Sigmoid colon (tissue), 7 donors: Measurements from ENCODE around the gene ZNF280C. TPM values are rescaled to one million over a fixed set of nuclear protein-coding genes. Genes with fewer than 3 reads are reported as not detected.

ENCODE experiments used
- DNase-seq: peaks from one replicate; pipeline ENCODE4 v3.0.0-alpha.2; 2019
- H3K27ac ChIP-seq, 4 donors: fragments of 200-600 bp; sonication (generic); one replicate each; pipeline ENCODE4 v1.5.1; 2016 to 2019; ENCODE audit warnings: mild to moderate bottlenecking in 1 of 4
- H3K27me3 ChIP-seq, 3 donors: fragments of 200-600 bp; sonication (generic); one replicate each; pipeline ENCODE4 v1.5.1; 2019; ENCODE audit warnings: mild to moderate bottlenecking in 1 of 3
- H3K36me3 ChIP-seq, 4 donors: fragments of 200-600 bp; sonication (generic); one replicate each; pipeline ENCODE4 v1.5.1; 2016 to 2019
- H3K4me1 ChIP-seq, 4 donors: fragments of 200-600 bp; sonication (generic); one replicate each; pipeline ENCODE4 v1.5.1; 2017 to 2019
- H3K4me3 ChIP-seq, 4 donors: fragments of 200-600 bp; sonication (generic); one replicate each; pipeline ENCODE4 v1.5.1; 2017 to 2019; ENCODE audit warnings: mild to moderate bottlenecking in 2 of 4, moderate library complexity in 1 of 4
- H3K9me3 ChIP-seq, 4 donors: fragments of 200-600 bp in 3 of 4; sonication (generic) in 3 of 4; one replicate each; pipeline versions ENCODE4 v1.5.1 to v1.6.1; 2013 to 2019
- CTCF ChIP-seq, 4 experiments: fragments of 450-650 bp in 3 of 4; fragments of 200-600 bp in 1 of 4; IDR thresholded peaks; one replicate each; pipeline ENCODE4 v1.5.1; 2016 to 2019; ENCODE audit warnings: antibody characterized with exemption in 4 of 4, mild to moderate bottlenecking in 3 of 4, moderate library complexity in 2 of 4
- EP300 ChIP-seq, 4 donors: sonication (generic); formaldehyde crosslinking; IDR thresholded peaks; one replicate each; pipeline ENCODE4 v1.6.1; 2017; ENCODE audit warnings: antibody characterized with exemption in 4 of 4
- POLR2A ChIP-seq, 2 donors: fragments of 450-650 bp; IDR thresholded peaks; one replicate each; pipeline ENCODE4 v1.6.1; 2016; ENCODE audit warnings: antibody characterized with exemption in 2 of 2, mild to moderate bottlenecking in 2 of 2, moderate library complexity in 2 of 2
- POLR2AphosphoS5 ChIP-seq, 4 donors: sonication (generic); formaldehyde crosslinking; IDR thresholded peaks; one replicate each; pipeline ENCODE4 v1.6.1; 2017; ENCODE audit warnings: antibody characterized with exemption in 4 of 4
- WGBS, 2 donors: extraction: QIAGEN DNeasy Blood & Tissue Kit; methylation state at CpG; one replicate each; pipeline ENCODE4 v1.1.7; 2013; 5-methylcytosine and 5-hydroxymethylcytosine counted together
- intact Hi-C: fragments of 100-400 bp; cut with DNase I; formaldehyde crosslinking; loops from one replicate; pipeline ENCODE4 v1.15.1; 2023
- polyA plus RNA-seq, 3 donors: library from polyadenylated mRNA; stranded (reverse); fragments of 200-250 nt; gene quantifications; one replicate each; pipeline ENCODE4 v1.2.3, GENCODE V29; 2013
- total RNA-seq, 4 donors: library from RNA; depleted of rRNA; stranded (reverse); fragments of >200 nt; gene quantifications; one replicate each; pipeline ENCODE4 v1.1.0, GENCODE V29; 2016
- donor health status: healthy with polysubstance abuse.
- donor health status: Bipolar disorder and iron deficiency.
- donor health status: healthy.

The ZNF280C gene
- 1 to 10 TPM; 5.3 to 6.4 (median 5.7) TPM for total RNA-seq
- polyA plus RNA-seq, result 1 to 10 TPM in 1 of 3 donors, under 1 TPM in 2; under 0.01 to 1.2 (median 0.92) TPM

GRCh38 chrX:130268449-130269170 lies at the start of gene ZNF280C:
ZNF280C (minus strand) TSS chrX:130268899; CDS start chrX:130260449, 8,450 bp downstream.
- Histone ChIP-seq H3K27ac (peak within 1 kb of the TSS; percentile 76 to 85 (median 82)), H3K4me3 (peak within 1 kb of the TSS; percentile 38 to 67 (median 61)), H3K36me3 (no peaks in the 10 kb centered on the region), H3K4me1 (peaks cover 0 to 8% (median 3%) of the 10 kb centered on the region in 4 donors), H3K9me3 (no peaks in the 10 kb centered on the region), H3K27me3 (no peaks in the 10 kb centered on the region)
- intact Hi-C loops, result loop anchor here (5.0 kb wide), 1 partner anchor 74 kb away; no protein-coding TSS in a partner anchor
- peak; percentile 94 for DNase-seq
- TF ChIP-seq CTCF (IDR thresholded peaks at IDR 0.05), result no peak
- peak; percentile 45 to 55 for TF ChIP-seq POLR2A (IDR thresholded peaks at IDR 0.05)
- peak; percentile 76 to 91 (median 85) for TF ChIP-seq POLR2AphosphoS5 (IDR thresholded peaks at IDR 0.05)
- no peak for TF ChIP-seq EP300 (IDR thresholded peaks at IDR 0.05)
- 1 to 2% methylated on average over 59 of the region's 59 CpGs for WGBS, 2 donors

GRCh38 chrX:130304587-130305368 lies 36.1 kb upstream of the ZNF280C start:
- intact Hi-C loops, result no loop called here
- no peak for TF ChIP-seq POLR2AphosphoS5 (IDR thresholded peaks at IDR 0.05)
- TF ChIP-seq CTCF (IDR thresholded peaks at IDR 0.05), result no peak
- TF ChIP-seq EP300 (IDR thresholded peaks at IDR 0.05), result no peak
- TF ChIP-seq POLR2A (IDR thresholded peaks at IDR 0.05), result no peak
- Histone ChIP-seq H3K9me3 (no peaks in the 10 kb centered on the region), H3K4me3 (no peak overlapping the region), H3K27ac (no peak overlapping the region), H3K36me3 (no peaks in the 10 kb centered on the region), H3K4me1 (no peaks in the 10 kb centered on the region), H3K27me3 (no peaks in the 10 kb centered on the region)
- 92% methylated on average over 5 of the region's 5 CpGs for WGBS, 2 donors
- no peak for DNase-seq

GRCh38 chrX:130301977-130302376 lies 33.3 kb upstream of the ZNF280C start:
- 82 to 87% methylated on average over 1 of the region's 1 CpG for WGBS, 2 donors
- H3K36me3 ChIP-seq, result no peaks in the 10 kb centered on the region
- DNase-seq, result no peak
- H3K27me3 ChIP-seq, result no peaks in the 10 kb centered on the region
- no peak overlapping the region for H3K27ac ChIP-seq
- no peaks in the 10 kb centered on the region for H3K4me1 ChIP-seq
- no peak for TF ChIP-seq CTCF (IDR thresholded peaks at IDR 0.05)
- no peak for TF ChIP-seq EP300 (IDR thresholded peaks at IDR 0.05)
- TF ChIP-seq POLR2A (IDR thresholded peaks at IDR 0.05), result no peak
- TF ChIP-seq POLR2AphosphoS5 (IDR thresholded peaks at IDR 0.05), result no peak
- H3K4me3 ChIP-seq, result no peak overlapping the region
- intact Hi-C loops, result no loop called here
- no peaks in the 10 kb centered on the region for H3K9me3 ChIP-seq

- intact Hi-C loops, result no loop called here
- H3K27me3 ChIP-seq, result no peaks in the 10 kb centered on the region
- no peaks in the 10 kb centered on the region for H3K9me3 ChIP-seq
- WGBS, 2 donors, result 94 to 98% methylated on average over 1 of the region's 1 CpG
- no peak overlapping the region for H3K27ac ChIP-seq
- H3K4me1 ChIP-seq, result no peaks in the 10 kb centered on the region
- no peak for TF ChIP-seq POLR2AphosphoS5 (IDR thresholded peaks at IDR 0.05)
- no peaks in the 10 kb centered on the region for H3K36me3 ChIP-seq
- DNase-seq, result no peak
- no peak overlapping the region for H3K4me3 ChIP-seq
Observed at GRCh38 chrX:130301405-130301804, 32.7 kb upstream of the ZNF280C start.

- Histone ChIP-seq H3K36me3 (no peaks in the 10 kb centered on the region), H3K27ac (no peak overlapping the region), H3K4me3 (no peak overlapping the region), H3K9me3 (no peaks in the 10 kb centered on the region), H3K27me3 (no peaks in the 10 kb centered on the region), H3K4me1 (no peaks in the 10 kb centered on the region)
- DNase-seq, result no peak
- intact Hi-C loops, result no loop called here
- WGBS, 2 donors, result 18 to 70% methylated on average over 2 of the region's 2 CpGs
- TF ChIP-seq EP300 (IDR thresholded peaks at IDR 0.05) (no peak), POLR2AphosphoS5 (IDR thresholded peaks at IDR 0.05) (no peak), POLR2A (IDR thresholded peaks at IDR 0.05) (no peak), CTCF (IDR thresholded peaks at IDR 0.05) (no peak)
Observed at GRCh38 chrX:130300010-130300282, 31.2 kb upstream of the ZNF280C start.
